Lower lobe of right lung (tissue), 2 donors: ENCODE data around the gene DLK1. TPM values are rescaled to one million over a fixed set of nuclear protein-coding genes. Genes with fewer than 3 reads are reported as not detected.

Experiments used
- ATAC-seq, 2 donors: fragments of 200-7000 bp; cut with Tn5 transposase; one replicate each; pipeline ENCODE4 v1.9.1; 2020 to 2022; ENCODE audit warnings: mild to moderate bottlenecking in 2 of 2, moderate library complexity in 2 of 2
- DNase-seq: peaks from one replicate; pipeline ENCODE4 v3.0.0-alpha.2; 2020
- H3K27ac ChIP-seq: fragments of 200-600 bp; one replicate; pipeline ENCODE4 v1.8.0; 2022
- H3K27me3 ChIP-seq: fragments of 200-600 bp; one replicate; pipeline ENCODE4 v1.8.0; 2022; ENCODE audit warnings: low read depth
- H3K36me3 ChIP-seq: fragments of 200-600 bp; one replicate; pipeline ENCODE4 v1.8.0; 2022; ENCODE audit warnings: mild to moderate bottlenecking
- H3K4me1 ChIP-seq: fragments of 200-600 bp; one replicate; pipeline ENCODE4 v1.8.0; 2022
- H3K4me3 ChIP-seq: fragments of 200-600 bp; one replicate; pipeline ENCODE4 v1.8.0; 2022; ENCODE audit warnings: mild to moderate bottlenecking
- H3K9me3 ChIP-seq: fragments of 200-600 bp; one replicate; pipeline ENCODE4 v1.8.0; 2022
- CTCF ChIP-seq: fragments of 200-600 bp; IDR thresholded peaks from one replicate; pipeline ENCODE4 v1.8.0; 2022; ENCODE audit warnings: antibody characterized with exemption, mild to moderate bottlenecking
- intact Hi-C: fragments of 100-400 bp; cut with DNase I; formaldehyde crosslinking; loops from one replicate; pipeline ENCODE4 v1.11.0; 2022
- total RNA-seq: library from RNA; stranded (reverse); fragmentation: NEBNext Ultra II Directional; extraction: Animal tissue kit (Norgen Biotek cat#: 25700); gene quantifications from one replicate; pipeline ENCODE4 v1.2.1, GENCODE V29; 2021
- donor health status: DM: no; HTN: yes; CAD: no; lungs with severe emphysema.

The DLK1 gene
- total RNA-seq, 1 donor from 2014 or later = not detected

GRCh38 chr14:100739306-100739705 lies 12.6 kb downstream of the DLK1 start:
- TF ChIP-seq CTCF = no peak
- H3K4me1 ChIP-seq = no peaks in the 10 kb centered on the region
- intact Hi-C loops = no loop called here

GRCh38 chr14:100740196-100740825 lies 13.6 kb downstream of the DLK1 start:
- Histone ChIP-seq H3K36me3 (no peaks in the 10 kb centered on the region), H3K4me1 (no peaks in the 10 kb centered on the region), H3K9me3 (no peaks in the 10 kb centered on the region), H3K27me3 (no peaks in the 10 kb centered on the region), H3K27ac (no peak overlapping the region), H3K4me3 (no peak overlapping the region)
- DNase-seq = no peak
- ATAC-seq = no peak
- intact Hi-C loops = no loop called here
- TF ChIP-seq CTCF = no peak

More at GRCh38 chr14:100739306-100739705, 12.6 kb downstream of the DLK1 start:
- peaks cover 4% of the 10 kb centered on the region for H3K27me3 ChIP-seq
- H3K27ac ChIP-seq = no peak overlapping the region
- DNase-seq (no peak), ATAC-seq (no peak)
- H3K9me3 ChIP-seq = no peaks in the 10 kb centered on the region
- no peak overlapping the region for H3K4me3 ChIP-seq
- no peaks in the 10 kb centered on the region for H3K36me3 ChIP-seq

GRCh38 chr14:100740929-100741328 lies 14.2 kb downstream of the DLK1 start:
- H3K9me3 ChIP-seq = no peaks in the 10 kb centered on the region
- DNase-seq = no peak
- H3K27ac ChIP-seq = no peak overlapping the region
- no peaks in the 10 kb centered on the region for H3K36me3 ChIP-seq
- H3K27me3 ChIP-seq = no peaks in the 10 kb centered on the region
- intact Hi-C loops = no loop called here
- TF ChIP-seq CTCF = no peak
- H3K4me3 ChIP-seq = no peak overlapping the region
- no peak for ATAC-seq
- H3K4me1 ChIP-seq = no peaks in the 10 kb centered on the region

DNA sequence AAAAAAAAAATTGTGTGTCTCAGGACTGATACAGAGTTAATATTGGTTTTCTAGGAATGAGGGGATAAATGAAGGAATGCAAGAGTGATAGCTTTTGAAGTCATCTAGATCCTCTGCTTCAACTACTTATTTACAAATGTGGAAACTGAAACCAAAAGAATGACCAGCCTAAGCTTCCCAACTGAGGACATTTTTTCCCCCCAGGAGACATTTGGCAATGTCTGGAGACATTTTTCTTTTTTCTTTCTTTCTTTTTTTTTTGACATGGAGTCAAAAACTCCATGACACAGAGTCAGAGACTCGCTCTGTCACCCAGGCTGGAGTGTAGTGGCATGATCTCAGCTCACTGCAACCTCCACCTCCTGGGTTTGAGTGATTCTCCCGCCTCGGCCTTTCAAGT lies 15.3 kb downstream of the DLK1 start:
- H3K27ac ChIP-seq = no peak overlapping the region
- intact Hi-C loops = no loop called here
- no peak for DNase-seq
- H3K27me3 ChIP-seq = no peaks in the 10 kb centered on the region
- ATAC-seq = no peak
- no peak for TF ChIP-seq CTCF
- H3K4me1 ChIP-seq = no peaks in the 10 kb centered on the region
- H3K36me3 ChIP-seq = no peaks in the 10 kb centered on the region
- H3K9me3 ChIP-seq = no peaks in the 10 kb centered on the region
- no peak overlapping the region for H3K4me3 ChIP-seq

DNA sequence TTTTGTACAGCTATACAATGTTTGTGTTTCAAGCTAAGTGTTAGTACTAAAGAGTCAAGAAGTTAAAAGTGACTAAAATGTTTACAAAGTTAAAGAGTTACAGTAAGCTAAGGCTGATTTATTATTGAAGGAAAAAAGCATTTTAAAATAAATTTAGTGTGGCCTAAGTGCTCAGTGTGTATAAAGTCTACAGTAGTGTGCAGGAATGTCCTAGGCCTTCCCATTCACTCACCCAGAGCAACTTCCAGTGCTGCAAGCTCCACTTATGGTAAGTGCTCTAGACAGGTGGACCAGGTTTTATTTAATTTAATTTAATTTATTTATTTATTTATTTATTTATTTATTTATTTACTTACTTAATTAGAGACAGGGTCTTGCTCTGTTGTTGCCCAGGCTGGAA lies 19.6 kb downstream of the DLK1 start:
- no peak for TF ChIP-seq CTCF
- intact Hi-C loops = no loop called here
- H3K27ac ChIP-seq = no peak overlapping the region
- H3K36me3 ChIP-seq = no peaks in the 10 kb centered on the region
- H3K27me3 ChIP-seq = no peaks in the 10 kb centered on the region
- H3K4me1 ChIP-seq = no peaks in the 10 kb centered on the region
- ATAC-seq = no peak
- no peak overlapping the region for H3K4me3 ChIP-seq
- no peaks in the 10 kb centered on the region for H3K9me3 ChIP-seq
- DNase-seq = no peak
